ENCODE data around the gene RNASEH2C.
"Not testable (repeated sequence)": the region's sequence is repeated elsewhere in the genome, so short reads cannot be mapped to it uniquely, and the experiment has no call there.

DNA sequence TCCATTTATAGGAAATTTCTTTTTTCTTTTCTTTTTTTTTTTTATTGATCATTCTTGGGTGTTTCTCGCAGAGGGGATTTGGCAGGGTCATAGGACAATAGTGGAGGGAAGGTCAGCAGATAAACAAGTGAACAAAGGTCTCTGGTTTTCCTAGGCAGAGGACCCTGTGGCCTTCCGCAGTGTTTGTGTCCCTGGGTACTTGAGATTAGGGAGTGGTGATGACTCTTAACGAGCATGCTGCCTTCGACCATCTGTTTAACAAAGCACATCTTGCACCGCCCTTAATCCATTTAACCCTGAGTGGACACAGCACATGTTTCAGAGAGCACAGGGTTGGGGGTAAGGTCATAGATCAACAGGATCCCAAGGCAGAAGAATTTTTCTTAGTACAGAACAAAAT, 41.6 kb upstream of the RNASEH2C start:
- TF ChIP-seq, protein P1, sequence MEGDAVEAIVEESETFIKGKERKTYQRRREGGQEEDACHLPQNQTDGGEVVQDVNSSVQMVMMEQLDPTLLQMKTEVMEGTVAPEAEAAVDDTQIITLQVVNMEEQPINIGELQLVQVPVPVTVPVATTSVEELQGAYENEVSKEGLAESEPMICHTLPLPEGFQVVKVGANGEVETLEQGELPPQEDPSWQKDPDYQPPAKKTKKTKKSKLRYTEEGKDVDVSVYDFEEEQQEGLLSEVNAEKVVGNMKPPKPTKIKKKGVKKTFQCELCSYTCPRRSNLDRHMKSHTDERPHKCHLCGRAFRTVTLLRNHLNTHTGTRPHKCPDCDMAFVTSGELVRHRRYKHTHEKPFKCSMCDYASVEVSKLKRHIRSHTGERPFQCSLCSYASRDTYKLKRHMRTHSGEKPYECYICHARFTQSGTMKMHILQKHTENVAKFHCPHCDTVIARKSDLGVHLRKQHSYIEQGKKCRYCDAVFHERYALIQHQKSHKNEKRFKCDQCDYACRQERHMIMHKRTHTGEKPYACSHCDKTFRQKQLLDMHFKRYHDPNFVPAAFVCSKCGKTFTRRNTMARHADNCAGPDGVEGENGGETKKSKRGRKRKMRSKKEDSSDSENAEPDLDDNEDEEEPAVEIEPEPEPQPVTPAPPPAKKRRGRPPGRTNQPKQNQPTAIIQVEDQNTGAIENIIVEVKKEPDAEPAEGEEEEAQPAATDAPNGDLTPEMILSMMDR (conservative IDR thresholded peaks at IDR 0.05; ENCODE audit: low read depth, low read length): not testable (repeated sequence)
- not testable (repeated sequence) for TF ChIP-seq POLR2A (IDR thresholded peaks at IDR 0.05; ENCODE audit: low read depth, low read length); RCOR1 (IDR thresholded peaks at IDR 0.05; ENCODE audit: insufficient replicate concordance, low read length); RFX5 (IDR thresholded peaks at IDR 0.05; ENCODE audit: low read depth, low read length); CEBPB (IDR thresholded peaks at IDR 0.05; ENCODE audit: low read depth, low read length); SMC3 (IDR thresholded peaks at IDR 0.05; ENCODE audit: low read depth, low read length); MXI1 (IDR thresholded peaks at IDR 0.05; ENCODE audit: borderline replicate concordance, low read depth, low read length)
- TF ChIP-seq, protein P2, sequence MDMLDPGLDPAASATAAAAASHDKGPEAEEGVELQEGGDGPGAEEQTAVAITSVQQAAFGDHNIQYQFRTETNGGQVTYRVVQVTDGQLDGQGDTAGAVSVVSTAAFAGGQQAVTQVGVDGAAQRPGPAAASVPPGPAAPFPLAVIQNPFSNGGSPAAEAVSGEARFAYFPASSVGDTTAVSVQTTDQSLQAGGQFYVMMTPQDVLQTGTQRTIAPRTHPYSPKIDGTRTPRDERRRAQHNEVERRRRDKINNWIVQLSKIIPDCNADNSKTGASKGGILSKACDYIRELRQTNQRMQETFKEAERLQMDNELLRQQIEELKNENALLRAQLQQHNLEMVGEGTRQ (IDR thresholded peaks at IDR 0.05; ENCODE audit: low read depth, low read length): not testable (repeated sequence)

Measured in IMR-90 (cell line).